CD4-positive, alpha-beta T cell treated with Interferon gamma for 1 hour (primary cell): ENCODE data around the gene FN1.

Source experiments
- DNase-seq: peaks from one replicate; pipeline ENCODE4 v3.0.0-alpha.2; 2020

Gene FN1

DNA sequence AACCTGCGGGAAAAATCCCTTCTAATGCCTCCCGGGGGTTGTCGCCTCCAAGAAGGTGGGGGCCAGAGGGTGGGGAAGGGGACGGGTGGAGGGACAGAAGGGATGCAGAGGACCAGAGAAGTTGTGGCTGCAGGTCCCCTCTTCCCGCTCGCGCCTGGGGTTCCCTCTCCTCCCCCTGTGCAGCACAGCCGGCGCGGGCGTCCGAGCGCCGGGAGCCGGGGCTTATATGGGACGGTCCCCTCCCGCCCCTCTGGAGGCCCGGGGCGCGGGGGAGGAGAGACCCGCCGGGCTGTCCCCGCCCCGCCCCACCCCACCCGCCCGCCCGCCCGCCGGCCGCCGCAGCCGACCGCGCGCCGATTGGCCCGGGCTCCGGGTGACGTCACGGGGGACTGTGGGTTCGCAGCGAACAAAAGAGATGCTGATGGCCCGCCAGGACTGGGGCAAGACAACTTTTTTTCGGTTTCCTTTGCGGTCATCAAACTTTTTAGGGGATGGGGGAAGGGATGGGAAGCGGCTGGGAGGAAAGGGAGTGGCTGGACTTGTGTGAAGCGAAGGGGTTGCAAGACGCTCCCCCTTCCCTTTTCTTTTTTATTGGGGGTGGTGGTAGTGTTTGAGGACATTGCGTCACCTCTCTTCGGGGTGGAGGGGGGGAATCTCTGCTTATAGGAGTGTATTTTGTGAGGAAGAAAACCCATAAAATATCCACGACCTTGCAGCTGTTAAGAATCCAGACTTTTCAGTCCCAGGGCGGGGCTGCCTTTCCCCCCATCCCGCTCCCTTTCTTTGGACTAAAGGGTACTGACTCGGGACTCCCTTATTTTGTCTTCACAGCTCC lies at the start of gene FN1:
TSS of gene FN1 (minus strand) at position 199 of the 835 bp plus-strand sequence. CDS start 266 bp downstream, outside the sequence.
- peak; percentile 50 for DNase-seq

DNA sequence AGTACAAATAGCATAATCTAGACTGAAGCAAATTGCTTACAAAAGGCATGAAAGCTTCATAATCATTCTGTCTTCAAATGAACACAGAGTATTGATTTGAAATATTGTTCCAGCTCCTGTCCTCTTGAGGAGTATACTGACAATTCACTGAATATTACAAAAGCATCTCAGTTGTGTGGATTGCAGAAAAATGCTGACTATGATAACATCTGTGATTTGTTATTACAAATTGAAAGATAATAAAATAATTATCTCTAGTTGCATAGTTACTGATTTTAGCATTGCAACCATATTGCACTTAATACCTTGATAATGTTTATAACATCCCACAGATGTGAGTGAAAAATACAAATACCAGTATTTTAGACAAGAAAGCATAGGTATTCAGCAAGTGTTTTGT lies 49.2 kb upstream of the FN1 start:
- DNase-seq, result no peak

DNA sequence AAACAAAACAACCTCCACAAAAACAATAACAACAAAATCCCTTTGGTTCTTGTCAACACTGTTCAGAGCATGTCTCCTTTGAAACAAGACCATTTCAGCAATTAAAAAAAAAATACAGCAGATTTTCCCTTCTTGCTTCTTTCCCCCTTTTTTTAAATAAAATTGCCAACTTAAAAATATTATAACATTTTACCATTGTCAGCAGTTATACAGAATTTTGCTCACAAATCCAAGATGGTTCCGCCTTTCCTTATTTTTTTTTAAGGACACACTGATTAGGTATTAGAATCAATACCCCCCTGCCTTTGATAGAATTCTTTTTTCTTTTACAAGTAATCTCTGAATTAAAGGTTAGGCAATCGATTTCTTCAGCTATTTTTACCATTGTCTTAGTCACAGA lies 48.7 kb upstream of the FN1 start:
- DNase-seq, result no peak

DNA sequence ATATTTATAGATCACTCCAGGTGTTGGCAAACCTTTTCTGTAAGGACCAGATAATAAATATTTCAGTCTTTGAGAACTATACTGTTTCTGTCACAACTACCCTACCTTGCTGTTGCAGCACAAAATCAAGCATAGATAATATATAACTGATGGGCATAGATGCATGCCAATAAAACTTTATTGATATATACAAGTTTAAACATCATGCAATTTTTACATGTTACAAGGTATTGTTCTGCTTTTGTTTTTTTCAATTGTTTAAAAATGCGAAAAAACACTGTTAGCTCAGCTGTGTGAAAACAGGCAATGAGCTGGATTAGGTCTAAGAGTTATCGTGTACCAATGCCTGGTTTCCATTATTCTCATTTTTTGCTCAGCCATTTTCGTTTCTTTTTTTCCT lies 47.6 kb upstream of the FN1 start:
- no peak for DNase-seq

DNA sequence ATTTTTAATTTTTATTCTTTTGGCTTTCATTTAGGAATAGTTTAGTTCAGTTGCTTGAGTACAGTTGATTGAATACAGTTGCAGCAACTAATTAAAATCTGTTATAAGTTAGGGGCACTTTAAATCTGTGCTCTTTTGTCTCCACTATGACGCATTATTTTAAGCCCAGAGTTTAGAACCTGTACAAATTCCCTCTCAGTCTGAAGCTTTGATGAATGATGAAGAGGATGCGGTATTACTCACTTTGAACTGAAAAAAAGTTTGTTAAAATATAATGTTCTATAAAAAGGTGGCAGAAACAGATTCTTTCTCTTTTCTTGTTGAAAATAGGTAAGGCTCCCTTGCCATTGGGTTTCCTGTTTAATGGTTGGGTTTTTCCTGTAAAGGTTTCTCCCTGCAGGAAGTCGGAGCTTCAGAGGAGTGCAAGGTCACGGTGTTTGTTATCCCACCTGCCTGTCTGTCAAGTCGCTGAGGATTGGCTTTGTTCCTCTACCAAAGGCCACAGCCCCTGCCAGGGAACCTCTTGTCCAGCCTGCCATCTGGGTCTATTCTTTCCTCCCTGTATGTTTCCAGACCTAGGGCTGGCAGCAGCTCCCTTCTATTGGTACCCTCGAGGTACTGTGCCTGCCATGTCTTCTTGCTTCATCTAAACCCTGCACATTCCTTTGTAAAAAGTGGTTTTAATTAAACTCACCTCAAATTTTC lies 43.8 kb upstream of the FN1 start:
- DNase-seq, result no peak

DNA sequence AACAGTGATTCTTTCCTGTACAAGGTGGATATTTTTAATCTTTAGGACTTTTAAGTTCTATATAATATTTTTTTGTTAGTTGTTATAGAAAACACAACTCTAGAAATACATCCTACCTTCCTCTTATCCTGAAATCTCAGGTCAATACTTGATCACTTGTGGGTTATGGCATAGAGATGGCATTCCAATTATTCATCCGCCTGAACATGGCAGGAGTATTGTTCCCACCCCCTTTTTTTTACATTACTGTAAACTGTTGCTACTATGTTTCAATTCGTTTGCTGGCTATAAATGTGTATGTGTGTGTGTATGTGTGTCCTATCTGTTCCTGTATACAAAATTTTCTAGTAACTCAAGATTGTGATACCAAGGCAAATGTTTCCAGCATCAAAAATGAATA lies 43.3 kb upstream of the FN1 start:
- no peak for DNase-seq

DNA sequence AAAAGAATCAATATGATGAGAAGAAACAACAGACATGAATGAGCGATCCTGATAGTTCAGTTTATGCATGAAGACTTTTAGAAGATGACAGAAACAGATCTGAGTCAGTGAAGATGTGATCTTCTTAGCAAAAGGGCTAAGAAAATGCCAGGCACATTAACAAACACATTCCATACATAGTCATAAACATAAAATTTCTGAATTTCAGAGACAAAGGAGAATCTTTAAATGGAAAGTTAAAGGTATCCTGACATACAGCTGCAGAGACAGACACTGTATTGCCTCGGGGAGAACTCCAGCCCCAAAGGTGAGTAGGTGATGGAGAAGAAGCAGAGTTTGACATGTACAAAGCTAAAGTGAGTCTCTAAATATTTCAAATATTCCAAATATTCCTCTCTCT lies 40.6 kb upstream of the FN1 start:
- no peak for DNase-seq

DNA sequence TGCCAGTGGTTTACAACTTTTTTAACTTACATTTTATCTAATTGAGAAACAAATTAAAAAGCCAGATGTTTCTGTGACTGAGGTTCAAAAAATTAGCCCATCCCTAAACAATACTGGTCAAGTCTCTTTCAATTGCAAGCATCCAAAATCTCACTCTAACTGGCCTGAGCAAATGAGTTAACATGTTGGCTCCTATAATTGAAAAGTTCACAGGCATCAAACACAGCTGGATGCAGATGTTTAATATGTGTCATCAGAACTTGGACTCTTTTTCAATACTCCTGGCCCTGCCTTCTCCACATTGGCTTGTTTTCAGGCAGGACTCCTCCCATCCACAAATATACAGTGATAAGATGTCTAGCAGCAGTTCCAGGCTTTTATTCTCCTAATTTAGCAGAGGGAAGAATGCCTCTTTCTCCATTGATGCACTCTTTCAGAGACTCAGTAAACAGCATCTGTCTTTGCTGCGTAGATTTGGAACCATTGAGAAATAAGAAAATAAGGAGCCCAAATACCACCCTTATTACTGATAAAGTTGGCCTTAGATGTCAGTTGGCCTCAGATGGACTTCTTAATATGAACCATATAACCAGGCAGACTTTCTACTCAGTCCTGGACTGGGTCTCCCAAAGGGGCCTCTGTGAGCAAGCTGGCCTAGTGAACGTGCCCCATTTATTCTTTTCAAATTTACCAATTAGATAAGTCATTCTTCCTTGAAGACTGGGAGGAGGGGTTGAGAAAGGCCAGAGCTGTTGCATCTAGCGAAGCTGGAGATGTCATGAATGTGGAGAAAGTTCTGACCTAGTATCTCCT lies 30.4 kb upstream of the FN1 start:
- no peak for DNase-seq

DNA sequence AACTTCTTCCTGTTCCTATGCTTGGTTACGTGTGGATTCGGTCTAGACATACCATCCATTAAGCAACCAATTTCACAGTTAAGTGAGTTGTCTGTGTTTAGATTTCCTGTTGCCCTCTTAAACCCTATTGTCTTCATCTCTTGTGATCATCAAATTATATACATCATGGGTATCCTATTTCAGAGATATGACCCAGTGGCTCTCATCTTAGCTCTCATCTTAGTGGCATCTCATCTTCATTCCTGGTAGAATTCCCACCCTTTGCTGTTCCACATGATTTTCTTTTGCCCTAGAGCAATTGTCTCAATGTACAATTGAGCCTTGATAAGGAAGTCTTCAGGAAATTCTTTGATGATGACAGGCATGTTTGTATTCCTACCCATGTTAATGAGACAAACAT lies 29.4 kb upstream of the FN1 start:
- DNase-seq, result no peak

DNA sequence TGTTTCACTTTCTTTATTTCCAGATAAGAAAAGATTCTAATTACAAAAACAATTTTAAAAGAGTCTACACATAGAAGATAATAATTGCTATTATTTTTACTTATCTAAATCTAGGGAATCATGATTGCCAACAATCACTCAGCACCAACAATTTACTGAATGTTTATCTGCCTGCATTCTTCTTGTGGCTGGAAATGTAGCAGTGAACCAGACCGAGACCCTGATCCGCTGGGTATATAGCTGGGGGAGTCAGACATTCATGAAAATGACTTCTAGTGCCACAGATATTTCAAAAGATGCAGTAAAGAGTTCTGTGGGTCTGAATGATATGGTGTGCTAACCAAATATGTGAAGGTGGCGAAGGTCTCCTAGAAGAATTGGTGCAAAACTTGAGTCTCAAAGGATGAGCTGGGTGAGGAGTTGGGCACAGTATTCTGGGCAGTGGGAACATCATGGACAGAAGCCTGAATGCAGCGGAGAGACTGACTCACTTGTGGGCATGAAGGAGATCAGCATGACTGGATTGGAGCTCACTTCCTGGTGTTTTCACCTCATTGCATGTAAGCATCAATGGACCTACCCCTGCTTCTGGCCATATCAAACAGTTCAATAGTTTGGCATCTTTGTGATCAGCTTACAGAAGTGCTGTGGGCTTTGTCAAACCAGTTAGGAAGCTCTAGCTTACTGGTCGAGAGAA lies 26.1 kb upstream of the FN1 start:
- no peak for DNase-seq

DNA sequence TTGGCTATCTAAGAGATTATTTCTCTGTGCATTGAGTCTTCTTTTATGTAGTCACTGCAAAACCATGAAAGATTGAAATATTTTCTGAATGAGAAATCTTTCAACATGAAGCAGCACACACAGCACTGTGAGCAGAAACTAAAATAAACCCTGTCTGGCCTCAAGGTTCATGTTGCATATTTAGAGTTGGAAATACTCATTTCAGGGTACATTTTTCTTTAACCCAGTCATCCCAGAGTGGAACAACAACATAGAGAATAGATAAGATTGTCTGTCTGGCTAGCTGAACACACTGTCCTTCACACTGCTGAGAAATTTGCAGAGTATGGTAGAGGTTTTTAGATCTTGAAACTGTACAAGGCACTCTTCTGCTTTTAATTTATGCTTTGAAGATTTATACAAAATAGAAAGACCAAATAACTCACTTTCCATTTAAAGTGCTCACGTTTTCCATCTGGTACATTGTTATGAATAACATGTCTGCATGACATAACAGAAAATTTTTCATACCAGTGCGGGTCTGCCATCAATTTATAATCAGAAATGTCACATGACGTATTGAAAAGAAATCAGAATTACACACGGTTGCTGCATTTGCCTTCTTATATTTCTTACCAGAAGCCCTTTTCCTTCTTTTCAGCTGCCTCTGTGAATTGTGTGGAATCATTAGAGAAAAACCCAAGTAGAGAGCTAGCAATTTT lies 25.0 kb upstream of the FN1 start:
- DNase-seq, result no peak

DNA sequence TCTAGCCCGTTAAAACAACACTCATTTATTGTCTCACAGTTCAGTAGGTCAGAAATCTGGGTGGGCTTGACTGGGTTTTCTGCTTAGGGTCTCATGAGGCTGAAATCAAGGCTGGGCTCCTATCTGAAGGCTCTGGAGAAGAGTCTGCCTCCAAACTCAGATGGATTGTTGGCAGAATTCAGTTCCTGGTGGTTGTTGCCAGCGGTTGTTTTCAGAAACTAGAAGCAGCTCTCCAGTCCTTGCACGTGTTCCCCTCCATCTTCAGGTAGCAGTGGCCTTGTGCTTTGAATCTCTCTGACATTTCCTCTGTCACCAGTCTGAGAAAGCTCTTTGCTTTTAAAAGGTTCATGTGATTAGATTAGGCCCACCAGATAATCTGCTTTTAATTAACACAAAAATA lies 20.1 kb upstream of the FN1 start:
- no peak for DNase-seq

DNA sequence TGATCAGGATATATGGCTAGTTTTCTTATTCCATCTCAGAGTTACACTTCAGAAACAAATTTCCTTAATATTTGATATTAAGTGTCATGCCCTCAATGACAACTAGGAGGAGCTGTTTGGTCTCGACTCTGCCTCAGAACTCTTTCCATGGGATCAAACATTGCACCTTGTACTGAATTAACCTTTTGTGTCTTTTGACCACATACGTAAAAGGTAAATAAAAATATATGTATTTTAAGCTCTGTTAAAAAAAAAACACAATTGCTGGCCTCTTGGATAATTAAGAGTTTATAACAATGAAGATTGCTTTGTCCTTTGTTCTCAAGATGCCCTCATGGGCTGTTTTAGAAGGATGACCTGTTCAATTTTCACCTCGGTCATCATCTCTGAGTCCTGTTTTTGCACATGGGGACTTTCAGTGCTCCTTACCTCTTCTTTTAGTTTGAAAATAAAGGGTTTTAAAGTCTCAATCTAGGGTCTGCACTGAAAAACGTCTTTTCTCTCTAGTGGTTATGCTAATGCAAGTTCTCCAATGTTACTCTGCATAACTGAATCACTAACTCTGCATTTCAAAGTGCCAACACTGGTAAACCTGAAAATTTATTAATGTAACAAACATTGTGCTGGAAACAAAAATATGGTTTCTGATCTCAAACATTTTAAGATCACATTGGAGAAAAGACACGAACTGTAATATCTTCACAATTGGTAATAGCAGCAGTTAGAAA lies 18.8 kb upstream of the FN1 start:
- DNase-seq, result no peak

DNA sequence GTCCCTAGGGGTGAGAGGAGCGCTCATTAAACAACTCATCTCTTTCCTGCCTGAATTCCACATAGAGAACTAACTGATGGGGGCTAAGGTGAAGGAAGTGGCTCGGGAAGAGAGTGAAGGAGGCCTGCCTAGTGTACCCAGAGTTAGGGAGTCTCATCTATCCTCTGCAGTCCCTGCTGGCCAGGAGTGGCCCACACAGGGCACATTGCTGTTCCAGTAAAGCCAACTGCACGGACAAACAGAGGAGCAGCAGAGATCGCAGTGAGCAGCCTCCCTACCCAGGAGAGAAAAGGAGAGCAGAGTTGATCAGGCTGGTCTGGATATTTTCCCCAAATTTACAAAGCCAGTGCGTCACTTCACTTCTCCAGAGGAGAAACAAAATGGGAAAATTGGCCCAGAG lies 16.9 kb upstream of the FN1 start:
- DNase-seq, result no peak

DNA sequence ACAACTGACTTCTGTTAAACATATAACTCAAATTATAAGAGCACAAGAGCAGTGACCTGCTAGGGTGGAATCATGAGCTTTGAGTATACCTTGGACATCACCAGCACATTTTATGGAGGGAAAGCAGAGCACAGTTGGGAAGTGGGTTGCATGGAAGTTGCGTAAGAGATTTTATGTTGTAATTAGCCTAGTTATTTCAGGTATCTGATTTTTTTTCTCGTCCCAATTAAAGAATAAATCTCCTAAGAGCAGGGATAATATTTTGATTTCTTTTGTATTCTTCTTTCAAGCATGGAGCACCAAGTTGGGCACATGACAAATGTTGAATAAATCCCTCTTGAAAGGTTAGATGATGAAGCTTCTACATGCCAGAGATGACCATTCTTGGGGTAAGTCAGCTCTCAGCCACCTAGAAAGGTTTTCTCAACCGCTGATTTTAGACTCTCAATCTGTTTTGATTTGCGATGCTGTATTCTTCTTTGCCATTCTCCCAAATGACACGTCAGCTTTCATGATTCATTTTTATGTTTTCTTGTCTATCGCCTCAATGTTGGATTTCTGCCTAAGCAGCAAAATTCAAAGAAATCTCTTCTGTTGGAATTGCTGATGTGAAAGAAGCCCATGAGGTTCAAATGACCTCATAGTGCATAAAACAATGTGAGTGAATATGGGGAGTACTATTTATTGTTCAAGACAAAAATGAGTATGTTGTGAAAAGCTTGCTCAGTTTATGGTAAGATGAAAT lies 15.3 kb upstream of the FN1 start:
- no peak for DNase-seq

DNA sequence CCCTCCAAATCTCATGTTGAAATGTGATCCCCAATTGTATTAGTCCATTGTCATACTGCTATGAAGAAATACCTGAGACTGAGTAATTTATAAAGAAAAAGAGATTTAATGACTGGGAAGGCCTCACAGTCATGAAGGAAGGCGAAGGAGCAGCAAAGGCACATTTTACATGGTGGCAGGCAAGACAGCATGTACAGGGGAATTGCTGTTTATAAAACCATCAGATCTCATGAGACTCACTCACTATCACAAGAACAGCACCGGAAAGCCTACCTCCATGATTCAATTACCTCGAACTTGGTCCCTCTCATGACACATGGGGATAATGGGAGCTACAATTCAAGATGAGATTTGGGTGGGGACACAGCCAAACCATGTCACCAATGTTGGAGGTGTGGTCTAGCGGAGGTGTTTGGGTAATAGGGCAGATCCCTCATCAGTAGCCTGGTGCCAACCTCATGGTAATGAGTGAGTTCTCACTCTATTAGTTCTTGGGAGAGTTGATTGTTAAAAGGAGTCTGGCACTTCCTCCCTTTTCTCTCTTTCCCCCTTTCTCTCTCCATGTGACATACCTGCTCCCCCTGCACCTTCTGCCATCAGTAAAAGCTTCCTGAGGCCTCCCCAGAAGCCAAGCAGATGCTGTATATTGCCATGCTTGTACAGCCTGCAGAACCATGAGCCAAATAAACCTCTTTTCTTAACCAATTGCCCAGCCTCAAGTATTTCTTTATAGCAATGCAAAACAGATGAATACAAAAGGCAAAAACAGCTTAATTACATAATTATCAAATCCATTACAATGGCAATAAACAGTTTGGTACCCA lies 14.5 kb upstream of the FN1 start:
- DNase-seq, result no peak

DNA sequence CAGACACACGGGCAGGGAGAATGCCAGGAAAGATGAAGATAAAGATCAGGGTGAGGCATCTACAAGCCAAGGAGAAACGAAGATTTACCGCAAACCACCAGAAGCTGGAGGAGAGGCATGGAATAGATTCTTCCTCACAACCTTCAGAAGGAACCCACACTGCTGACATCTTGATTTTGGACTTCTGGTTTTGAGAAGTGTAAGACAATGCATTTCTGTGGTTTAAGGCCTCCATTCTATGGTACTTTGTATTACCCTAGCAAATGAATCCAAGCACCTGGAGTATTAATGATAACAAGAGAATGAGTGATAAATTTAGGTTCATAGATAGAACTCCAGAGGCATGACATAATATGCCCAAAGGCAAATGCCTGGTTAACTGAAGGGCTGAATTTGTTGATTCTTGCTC lies 11.8 kb upstream of the FN1 start:
- DNase-seq, result no peak

DNA sequence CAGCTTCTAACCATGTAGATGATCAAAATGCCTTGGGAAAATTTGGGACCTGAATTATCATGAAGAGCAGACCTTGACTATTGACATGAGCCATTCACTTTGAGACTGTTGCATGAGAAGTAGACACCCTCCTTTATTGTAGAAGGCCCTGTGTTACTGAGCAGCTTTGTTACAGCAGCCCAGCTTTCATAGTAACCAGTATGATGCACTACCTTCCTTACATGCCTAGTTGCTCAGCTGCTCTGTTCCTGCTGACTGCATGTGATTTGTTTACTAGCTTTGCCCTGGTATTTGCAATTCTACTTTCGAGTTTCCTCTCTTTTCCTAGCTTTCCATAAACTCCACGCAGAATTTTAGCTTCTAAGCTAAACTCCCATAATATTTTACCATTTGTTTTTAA lies 11.2 kb upstream of the FN1 start:
- DNase-seq, result no peak

DNA sequence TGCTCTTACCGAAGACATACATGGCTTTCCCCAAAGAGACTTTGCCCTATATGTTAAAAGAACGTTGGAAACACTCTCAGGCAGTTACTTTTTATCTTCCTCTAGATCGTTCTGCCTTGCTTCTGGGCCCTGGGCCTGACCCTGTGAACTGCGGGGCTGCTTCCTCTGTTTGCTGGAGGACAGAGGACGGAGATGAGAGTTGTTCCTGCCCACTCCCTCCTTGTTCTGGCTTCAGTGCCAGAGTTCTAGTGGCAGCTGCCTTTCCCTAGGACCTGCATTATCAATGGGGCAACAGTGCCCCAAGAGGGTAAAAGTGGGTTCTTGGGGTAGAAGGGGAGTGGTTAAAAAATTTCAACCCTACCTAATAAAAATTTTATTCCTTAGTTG lies 6.5 kb upstream of the FN1 start:
- no peak for DNase-seq
